NCI-H2196 treated with DMSO at 0.1 percent for 48 hours (cell line): ENCODE results near the gene TBX6.
"Not testable (repeated sequence)": the region's sequence is repeated elsewhere in the genome, so short reads cannot be mapped to it uniquely, and the experiment has no call there.

ENCODE experiments used
- DNase-seq: peaks from one replicate; lab custom pipeline; 2025; ENCODE audit not compliant: unreplicated experiment; lab: John Stamatoyannopoulos, UW

TBX6 gene, protein sequence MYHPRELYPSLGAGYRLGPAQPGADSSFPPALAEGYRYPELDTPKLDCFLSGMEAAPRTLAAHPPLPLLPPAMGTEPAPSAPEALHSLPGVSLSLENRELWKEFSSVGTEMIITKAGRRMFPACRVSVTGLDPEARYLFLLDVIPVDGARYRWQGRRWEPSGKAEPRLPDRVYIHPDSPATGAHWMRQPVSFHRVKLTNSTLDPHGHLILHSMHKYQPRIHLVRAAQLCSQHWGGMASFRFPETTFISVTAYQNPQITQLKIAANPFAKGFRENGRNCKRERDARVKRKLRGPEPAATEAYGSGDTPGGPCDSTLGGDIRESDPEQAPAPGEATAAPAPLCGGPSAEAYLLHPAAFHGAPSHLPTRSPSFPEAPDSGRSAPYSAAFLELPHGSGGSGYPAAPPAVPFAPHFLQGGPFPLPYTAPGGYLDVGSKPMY

DNA sequence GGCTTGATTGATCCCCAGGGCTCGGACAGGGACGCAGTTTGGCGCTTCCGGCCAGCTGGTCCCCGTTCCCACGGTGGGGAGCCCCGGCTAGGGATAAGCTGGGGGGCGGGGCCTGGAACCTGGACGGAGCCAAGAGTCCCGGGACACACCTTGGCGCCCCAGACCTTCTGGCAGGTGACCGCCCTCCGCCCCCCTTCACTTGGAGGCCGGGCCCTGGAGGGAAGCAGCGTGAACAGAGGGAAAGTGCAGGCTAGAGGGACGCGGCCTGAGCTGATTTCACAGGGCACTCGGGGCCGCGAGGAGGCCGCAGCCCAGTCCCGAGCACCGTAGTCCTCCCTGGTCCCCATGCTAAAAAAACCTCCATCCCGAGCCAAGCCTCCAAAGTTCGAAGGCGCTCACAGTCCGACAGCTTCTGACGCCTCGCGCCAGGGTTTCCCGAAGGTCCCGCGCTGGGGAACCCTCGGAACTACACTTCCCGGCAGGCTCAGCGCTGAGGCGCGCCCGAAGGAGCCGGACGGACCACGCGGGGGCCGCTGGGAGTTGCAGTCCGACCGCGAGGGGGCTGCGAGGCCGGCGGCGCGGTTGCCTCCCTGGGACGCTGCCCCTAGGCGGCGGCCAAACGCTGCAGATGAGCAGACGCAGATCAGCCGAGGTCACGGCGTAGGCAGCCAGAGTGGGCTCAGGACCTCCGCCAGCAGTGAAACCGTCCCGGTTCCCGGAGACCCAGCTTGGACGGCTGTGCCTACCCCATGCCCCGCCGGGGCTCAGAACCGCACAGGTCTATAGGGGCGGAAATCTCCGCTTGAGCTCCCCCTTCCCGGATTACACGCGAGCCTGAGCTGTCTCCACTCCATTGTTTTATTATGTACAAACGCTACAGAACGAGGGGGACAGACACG, at the start of gene TBX6:
Gene TBX6 (minus strand): TSS at position 451 of the 899 bp plus-strand sequence. CDS start 731 bp downstream, outside the sequence.
- peak; percentile 85 for DNase-seq

DNA sequence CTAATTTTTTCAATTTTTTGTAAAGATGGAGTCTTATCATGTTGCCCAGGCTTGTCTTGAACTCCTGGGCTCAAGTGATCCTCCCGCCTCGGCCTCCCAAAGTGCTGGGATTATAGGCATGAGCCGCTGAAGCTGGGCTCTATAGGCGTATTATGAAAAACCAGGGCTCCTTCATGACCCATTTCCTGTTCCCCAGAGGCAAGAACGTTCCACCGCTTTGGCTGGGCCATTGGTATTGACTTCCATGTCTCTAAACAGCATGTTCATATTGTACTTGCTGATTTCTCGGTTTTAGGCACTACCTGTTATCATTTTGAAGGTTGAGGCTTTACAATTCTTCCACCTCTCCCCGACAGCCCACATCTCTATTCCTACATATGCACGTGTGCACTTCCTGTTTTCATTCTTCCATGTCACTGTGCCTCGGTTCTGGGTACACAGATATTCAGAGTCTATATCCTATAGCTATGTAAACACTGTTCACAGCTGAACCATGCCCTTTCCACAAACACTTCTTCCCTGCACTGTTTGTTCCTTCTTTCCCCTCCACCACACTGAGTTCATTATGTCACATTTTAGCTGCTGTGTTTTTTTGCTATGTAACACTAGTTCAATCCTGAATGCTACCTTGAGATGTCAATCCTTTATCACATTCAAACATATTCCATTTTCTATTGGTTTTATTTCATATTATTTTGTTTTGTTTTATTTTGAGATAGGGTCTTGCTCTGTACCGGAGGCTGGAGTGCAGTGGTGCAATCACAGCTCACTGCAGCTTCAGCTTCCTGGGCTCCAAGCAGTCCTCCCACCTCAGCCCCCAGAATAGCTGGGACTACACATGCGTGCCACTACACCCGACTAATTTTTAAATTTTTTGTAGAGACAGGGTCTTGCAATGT, 48.1 kb upstream of the TBX6 start:
- DNase-seq = no peak

DNA sequence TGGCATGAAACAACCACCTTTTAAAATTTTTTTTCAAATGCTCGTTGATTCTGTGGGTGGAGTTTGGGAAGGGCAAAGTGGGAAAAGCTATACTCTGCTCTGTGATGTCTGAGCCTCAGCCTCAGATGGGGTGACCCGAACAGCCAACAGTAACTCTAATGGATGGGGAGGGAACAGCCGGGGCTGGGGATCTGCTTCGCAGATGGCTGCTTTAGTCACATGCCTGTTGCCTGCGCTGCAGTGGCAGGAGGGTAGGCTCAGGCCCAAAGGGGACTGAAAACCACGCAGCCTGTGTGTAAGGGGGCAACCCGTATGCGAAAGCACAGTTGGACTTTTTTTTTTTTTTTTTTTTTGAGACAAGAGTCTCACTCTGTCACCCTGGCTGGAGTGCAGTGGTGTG, 46.2 kb upstream of the TBX6 start:
- DNase-seq = no peak

DNA sequence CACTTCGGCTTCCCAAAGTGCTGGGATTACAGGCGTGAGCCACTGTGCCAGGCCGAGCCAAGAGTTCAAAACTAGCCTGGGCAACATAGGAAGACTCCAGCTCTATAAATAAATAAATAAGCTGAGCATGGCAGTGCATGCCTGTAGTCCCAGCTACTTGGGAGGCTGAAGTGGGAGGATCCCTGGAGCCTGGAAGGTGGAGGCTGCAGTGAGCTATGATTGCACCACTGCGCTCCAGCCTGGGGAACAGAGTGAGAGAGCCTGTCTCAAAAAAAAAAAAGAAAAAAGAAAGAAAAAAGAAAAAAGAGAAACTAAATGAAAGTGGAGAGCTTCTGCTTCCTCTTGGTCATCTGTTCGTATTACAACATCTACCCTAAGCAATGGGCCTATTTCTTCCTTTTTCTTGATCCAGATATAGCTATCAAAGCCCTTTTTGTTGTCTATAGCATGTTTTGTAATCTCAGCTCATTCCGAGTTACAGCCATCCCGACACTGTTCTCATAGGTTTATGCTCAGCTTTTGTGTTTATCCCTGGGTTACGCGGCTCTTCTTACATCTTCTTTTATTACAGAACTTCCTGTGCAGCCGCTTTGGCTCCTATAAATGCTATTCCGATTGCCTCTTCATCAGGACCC, 45.4 kb upstream of the TBX6 start:
- DNase-seq = no peak

DNA sequence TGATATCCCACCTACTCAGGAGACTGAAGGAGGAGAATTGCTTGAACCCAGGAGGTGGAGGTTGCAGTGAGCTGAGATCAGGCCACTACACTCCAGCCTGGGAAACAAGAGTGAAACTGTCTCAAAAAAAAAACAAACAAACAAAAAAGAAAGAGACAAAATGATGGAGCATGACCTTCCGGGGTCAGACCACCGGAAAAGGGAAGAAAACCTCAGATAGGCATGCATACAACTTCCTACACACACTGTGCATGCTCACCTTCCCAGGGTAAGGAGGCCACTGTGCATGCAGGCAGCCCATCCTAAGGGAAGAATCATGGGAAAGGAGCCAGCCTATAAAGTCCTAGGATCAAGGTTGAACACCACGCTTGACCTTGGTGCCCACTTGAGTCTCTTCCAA, 40.9 kb upstream of the TBX6 start:
- no peak for DNase-seq

DNA sequence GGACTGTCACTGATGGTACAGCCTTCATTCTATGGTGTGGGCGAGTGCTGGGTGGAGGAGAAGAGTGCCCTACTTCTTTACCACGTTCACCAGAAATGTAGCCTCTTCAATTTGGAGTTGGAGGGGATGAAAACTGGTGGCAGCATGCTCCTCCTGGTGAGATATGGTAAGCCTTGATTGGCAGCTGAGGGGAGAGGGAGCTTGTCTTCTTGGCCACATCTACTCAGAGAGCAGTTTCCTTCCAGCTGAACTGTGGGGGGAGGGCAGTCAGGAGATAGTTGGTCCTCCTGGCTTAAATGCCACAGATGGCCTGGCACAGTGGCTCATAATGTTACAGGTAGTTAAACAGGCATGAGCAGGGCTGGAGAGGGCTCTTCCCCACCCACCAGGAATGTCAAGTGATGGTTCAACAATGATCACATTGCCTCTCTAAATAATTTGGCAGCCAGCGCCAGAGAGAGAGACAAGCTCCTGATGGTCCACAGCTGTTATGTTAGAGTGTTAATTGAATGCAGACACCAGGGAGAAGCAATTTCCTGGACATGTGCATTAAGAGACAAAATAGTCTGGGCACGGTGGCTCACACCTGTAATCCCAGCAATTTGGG, 40.2 kb upstream of the TBX6 start:
- DNase-seq = peak; percentile 88

DNA sequence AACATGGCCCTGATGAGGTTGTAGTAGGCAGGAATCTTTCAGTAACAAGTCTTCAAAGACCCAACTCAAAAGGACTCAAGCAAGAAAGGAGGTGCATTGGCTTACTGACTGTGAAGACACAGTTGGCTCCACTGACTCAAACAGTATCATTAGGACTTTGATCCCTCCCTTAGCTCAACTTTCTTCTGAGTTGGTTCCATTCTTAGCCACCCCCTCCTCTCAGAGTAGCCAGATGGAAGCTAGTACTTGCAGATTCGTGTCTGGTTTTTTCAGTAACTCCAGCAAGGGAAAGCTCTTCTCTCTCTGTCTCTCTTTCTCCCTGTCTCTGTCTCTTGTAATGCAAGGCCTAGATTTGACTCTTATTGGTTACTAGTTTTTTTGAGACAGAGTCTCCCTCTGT, 36.3 kb upstream of the TBX6 start:
- DNase-seq = no peak

DNA sequence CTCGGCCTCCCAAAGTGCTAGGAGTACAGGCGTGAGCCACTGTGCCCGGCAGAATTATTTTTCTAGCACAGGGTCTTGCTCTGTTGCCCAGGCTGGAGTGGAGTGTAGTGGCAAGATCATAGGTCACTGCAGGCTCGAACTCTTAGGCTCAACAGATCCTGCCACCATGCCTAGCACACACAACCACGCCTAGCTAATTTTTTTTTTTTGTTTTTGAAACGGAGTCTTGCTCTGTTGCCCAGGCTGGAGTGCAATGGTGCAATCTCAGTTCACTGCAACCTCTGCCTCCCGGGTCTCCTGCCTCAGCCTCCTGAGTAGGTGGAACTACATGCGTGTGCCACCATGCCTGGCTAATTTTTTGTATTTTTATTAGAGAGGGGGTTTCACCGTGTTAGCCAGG, 34.0 kb upstream of the TBX6 start:
- DNase-seq = not testable (repeated sequence)

DNA sequence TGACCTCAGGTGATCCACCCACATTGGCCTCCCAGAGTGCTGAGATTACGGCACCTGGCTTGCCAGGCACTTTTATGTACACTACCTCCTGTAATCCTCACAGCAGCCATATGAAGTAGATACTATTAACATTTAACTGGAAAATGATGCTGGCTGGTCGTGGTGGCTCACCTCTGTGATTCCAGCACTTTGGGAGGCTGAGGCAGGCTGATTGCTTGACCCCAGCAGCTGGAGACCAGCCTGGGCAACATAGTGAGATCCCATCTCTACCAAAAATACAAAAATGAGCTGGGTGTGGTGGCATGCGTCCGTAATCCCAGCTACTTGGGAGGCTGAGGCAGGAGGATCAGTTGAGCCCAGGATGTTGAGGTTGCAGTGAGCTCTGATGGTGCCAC, 33.3 kb upstream of the TBX6 start:
- no peak for DNase-seq

DNA sequence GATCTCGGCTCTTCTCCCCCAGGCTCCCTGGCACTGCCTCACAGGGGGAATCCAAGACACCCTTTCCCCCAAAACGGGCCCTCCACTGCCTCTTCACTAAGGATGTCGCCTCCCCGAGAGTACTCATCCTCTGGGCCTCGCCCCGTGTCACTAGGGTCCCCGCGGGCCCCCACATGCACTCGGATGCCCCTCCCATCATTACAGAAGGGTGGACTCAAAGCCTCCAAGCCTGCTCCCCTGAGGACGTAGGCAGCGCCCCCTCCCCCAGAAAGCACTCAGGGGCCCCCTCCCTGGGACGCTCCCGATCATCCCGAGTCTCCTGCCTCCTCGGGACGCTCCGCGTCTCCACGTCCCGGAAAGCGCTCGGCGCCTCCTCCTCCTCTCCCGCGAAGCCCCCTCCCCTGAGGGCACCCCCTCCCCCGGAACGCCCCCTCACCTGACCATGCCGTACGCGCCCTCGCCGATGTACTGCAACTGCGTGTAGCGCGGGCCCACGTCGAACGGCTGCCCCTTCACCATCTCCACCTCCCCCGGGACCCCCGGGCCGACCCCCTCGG, 31.0 kb upstream of the TBX6 start:
- no peak for DNase-seq

DNA sequence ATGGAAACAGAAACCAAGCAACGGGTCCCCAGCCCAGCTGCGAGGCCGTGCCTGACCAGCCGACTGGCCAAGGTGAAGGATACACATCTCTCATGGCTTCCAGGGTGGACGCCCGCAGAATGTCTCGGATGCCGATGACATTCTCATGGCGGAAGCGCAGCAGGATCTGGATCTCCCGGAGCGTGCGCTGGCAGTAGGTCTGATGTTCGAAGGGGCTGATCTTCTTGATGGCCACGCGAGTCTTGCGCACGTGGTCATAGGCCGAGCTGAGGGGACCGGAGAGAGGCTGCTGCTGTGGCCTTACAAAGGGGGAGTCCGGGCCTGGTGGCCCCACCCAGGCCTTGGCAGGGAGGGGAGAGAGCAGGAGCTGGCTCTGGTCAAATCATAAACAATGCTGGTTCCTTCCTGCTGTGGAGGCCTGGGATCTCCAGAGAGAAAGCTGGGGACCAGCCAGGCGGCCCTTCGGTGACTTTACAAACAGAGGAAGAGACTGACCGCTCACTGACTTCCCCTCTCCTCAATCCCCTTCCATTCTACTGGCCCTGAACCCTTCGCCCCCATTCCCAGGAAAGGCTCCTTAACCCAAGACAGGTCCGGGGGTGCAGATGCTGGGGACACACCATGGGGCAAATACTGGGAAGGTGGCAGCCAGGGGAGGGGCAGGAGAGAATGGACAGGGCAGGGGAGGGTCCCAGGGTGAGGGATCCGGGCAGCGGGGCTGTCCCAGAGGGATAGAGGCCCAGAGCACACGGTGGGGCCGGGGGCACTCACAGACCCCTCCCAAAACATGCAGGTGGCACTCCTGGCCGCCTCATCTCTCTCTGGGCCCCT, 30.2 kb upstream of the TBX6 start:
- no peak for DNase-seq

DNA sequence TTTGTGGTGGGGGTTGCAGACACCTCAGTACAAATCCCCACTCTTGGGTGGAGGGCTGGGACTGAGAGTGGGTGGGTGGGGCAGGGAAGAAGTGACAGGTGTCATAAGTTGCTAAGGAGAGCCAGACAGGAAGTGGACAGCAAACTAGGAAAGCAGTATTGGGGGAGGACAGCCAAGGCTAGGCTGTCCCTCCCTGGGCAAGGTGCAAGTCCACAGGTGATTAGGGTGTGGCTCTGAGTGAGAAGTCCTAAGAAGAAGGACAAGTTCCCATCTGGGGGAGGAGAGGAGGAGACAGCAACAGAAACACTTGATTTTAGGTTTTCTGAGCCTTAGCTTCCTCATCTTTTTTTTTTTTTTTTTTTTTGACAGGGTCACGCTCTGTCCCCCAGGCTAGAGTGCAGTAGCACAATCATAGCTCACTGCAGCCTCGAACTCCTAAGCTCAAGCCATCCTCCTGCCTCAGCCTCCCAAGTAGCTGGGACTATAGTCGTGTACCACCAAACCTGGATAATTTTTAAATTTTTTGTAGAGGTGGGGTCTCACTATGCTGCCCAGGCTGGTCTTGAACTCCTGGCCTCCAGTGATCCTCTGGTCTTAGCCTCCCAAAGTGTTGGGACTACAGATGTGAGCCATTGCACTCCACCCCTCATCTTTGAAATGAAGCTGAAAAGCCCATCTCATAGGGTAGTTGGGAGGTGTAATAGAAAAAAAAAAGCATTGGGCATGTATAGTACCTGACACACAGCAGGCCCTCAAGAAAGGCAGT, 28.8 kb upstream of the TBX6 start:
- no peak for DNase-seq

DNA sequence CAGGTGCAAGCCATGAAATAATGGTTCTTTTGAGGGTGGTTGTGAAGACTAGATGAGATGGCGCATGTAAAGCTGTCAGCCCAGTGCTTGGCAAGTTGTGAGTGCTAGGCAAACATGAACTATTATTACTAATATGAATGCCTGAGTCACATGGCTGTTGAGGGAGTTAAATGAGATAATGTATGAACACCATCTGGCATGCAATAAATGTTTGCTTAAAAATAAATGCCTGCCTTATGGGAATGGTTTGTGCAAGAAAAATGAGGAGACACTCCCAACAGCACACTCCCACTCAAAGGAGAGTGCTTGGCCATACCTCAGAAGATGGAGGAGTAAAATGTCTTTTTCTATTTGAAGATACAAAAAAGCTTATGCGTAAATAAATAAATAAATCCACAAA, 27.7 kb upstream of the TBX6 start:
- no peak for DNase-seq

DNA sequence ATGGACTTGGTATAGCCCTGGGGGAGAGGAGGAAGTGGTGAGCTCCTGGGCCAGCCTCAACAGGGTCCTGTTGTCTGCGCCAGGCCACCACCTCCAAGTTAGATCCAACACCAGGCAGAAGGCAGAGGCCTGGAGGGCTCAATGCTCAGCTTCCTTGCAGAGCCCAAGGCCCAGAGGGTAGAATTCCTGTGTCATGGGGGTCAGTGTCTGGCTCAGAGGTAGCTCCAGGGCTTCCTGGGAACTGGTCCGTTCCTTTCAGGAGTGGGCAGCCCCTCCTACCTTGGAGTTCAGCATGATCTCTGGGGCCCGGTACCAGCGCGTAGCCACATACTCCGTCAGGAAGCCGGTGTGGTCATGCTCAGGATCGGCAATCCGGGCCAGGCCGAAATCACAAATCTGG, 26.0 kb upstream of the TBX6 start:
- no peak for DNase-seq

DNA sequence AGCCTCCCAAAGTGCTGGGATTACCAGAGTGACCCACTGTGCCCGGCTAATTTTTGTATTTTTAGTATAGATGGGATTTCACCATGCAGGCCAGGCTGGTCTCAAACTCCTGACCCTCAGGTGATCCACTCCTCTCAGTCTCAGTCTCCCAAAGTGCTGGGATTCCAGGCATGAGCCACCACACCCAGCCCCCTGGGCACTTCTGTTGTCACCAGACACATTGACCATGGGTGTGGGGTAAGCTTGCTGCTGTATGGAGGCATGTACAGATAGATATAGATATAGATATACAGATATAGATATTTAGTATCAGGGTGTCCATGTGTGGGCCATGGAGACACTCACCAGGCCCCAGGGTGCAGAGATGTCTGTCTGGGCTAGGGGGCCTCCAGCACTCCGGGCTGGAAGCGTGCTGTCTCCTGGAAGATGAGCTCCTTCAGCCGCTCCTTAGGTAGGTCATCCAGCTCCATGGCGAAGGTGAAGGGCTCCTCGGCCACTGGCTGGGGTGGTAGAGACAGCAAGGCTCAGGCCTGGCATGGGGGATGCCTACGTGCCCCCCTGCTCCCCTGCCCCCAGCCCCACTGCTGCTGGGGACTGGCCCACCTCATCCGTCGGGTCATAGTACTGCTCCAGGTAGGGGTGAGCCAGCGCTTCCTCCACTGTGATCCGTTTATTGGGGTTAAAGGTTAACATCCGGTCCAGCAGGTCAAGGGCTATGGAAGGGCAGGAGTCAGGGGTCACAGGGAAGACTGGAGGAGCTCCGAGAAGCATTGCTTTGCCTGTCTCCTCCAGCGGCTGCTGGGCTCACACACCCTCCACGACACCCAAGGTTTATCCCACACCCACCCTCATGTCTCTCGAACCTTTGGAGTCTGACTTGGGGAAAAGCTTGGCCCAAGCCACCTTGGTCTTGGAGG, 24.8 kb upstream of the TBX6 start:
- DNase-seq = no peak

DNA sequence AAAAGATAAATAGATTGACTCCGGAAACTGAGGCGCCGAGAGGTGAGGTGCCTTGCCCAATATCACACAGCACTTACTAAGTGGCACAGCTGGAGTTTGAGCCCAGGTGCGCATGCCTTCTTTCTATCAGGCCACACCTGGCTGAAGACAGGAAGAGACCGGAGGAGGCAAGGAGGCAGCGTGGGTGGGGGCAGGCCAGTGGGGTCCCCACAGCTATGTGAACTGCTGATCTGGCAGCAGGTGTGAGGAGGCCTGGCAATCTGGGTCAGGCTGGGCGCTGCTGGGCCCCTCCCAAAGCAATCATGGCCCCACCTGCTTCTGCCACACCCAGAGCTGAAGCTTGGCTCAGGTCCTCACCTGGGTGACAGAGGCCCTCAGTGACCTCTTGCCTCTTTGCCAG, 23.5 kb upstream of the TBX6 start:
- DNase-seq = no peak

DNA sequence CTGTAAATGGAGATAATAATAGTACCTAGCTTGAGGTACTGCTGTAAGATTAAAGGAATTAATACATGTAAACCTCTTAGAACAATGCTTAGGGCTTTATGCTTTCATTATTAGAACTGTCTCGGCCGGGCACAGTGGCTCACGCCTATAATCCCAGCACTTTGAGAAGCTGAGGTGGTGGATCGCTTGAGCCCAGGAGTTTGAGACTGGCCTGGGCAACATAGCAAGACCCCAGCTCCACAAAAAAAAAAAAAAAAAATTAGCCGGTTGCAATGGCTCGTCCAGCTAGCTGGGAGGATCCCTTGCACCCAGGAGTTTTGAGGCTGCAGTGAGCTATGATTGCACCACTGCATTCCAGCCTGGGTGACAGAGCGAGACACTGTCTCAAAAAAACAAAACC, 23.1 kb upstream of the TBX6 start:
- not testable (repeated sequence) for DNase-seq
